ENCODE results near the gene TRAPPC2B.

DNA sequence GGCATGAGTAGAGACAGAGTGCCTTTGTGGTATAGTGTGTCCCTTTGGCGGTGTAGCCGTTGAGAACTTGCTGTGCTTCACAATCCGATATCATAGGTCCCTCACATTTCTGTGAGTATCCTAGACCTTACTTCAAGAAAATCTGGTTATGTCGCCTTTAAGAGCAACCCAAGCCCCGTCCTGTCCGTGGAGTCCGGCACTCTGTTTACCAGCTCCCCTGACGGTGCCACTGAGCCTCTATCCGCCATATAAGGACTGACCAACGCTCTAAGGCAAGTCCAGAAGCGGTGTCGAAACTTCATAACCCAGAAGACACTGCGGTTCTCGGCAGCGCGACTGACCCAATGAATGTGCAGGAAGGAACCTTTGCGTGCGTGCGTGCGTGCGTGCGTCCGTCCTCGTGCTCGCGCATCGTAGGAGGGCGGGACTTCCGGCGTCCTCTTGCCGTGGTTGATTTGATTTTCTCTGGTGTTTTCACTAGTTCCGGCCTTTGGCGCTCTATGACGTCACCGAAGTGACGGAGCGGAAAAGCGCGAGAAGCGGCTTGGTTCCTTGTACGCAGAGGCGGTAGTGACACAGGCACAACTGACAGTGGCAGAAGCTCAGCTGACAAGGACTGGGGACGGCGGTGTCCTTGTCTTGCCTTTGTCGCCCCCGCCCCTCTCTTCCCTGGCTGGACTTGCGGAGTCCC is at the start of gene TRAPPC2B, which contains the start of gene ZNF547:
- TF ChIP-seq EP300 (IDR thresholded peaks at IDR 0.05): peak; percentile 92
- TF ChIP-seq CTCF (IDR thresholded peaks at IDR 0.05): no peak
- TF ChIP-seq POLR2A (IDR thresholded peaks at IDR 0.05): peak; percentile 76
